ENCODE data around the gene DICER1.

DICER1 gene

DNA sequence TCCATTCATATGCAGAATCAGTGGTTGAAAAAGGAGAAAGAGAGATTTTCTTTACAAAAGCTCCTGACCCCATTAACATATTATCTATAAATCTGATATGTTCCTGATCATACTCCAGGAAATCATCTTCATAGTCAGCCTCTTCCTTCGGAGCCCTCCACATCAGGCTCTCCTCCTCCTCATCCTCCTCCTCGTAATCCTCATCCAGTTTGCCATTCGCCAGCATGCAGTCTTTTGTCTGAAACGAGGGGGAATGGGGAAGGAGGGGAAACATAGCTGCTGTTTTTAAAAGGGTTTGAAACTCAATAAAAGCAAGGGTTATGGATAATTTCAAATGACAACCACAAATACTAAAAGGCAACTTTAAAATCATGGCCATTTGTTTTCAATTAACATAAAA is 60.9 kb downstream of the DICER1 start:
- no peak for DNase-seq (ENCODE audit: extremely low read depth, low read depth)
- TF ChIP-seq, protein P1, sequence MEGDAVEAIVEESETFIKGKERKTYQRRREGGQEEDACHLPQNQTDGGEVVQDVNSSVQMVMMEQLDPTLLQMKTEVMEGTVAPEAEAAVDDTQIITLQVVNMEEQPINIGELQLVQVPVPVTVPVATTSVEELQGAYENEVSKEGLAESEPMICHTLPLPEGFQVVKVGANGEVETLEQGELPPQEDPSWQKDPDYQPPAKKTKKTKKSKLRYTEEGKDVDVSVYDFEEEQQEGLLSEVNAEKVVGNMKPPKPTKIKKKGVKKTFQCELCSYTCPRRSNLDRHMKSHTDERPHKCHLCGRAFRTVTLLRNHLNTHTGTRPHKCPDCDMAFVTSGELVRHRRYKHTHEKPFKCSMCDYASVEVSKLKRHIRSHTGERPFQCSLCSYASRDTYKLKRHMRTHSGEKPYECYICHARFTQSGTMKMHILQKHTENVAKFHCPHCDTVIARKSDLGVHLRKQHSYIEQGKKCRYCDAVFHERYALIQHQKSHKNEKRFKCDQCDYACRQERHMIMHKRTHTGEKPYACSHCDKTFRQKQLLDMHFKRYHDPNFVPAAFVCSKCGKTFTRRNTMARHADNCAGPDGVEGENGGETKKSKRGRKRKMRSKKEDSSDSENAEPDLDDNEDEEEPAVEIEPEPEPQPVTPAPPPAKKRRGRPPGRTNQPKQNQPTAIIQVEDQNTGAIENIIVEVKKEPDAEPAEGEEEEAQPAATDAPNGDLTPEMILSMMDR (IDR thresholded peaks at IDR 0.05; ENCODE audit: low read depth, low read length), result no peak

DNA sequence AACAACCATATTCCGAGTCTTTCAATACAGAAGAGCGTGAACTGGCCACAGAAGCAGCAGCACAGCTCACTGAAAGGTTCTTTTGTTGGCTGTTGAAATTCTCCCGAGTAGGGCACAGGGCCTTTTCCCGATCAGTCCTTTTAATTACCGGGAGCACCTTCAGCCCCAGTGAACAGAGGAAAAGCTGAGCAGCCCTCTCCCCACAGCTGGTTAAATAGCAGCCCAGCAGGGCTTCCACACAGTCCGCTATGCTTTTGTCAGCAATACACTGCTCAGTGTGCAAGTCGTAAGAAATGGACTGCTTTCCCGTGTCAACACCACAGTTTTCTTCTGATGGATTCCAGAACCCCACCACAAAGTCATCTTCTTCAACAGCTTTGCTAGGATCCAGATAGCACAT is 61.3 kb downstream of the DICER1 start:
- DNase-seq (ENCODE audit: extremely low read depth, low read depth), result no peak
- TF ChIP-seq, protein P1 (IDR thresholded peaks at IDR 0.05; ENCODE audit: low read depth, low read length), result no peak

- DNase-seq (ENCODE audit: extremely low read depth, low read depth), result no peak
- TF ChIP-seq, protein P1 (IDR thresholded peaks at IDR 0.05; ENCODE audit: low read depth, low read length), result no peak
Measured at GRCh38 chr14:95092723-95093122, 64.6 kb downstream of the DICER1 start.

DNA sequence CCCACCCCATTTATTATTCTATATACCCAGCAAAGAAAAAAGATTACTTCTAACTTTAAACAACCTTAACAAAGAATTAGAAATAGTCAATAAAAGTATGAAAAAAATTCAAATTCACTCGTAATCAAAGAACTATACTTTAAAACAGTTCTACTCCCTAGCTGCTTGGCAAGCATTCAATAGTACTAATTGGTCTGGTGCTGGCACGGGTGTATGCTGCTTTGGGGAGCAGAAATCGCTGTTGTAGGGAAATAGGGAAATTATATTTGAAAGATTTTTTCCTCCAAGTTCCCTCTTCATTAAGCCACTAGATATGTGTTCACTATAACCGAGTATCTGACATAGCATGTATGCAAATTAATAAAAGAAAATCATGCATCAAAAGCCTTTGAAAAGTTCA is 65.7 kb downstream of the DICER1 start:
- TF ChIP-seq, protein P1 (IDR thresholded peaks at IDR 0.05; ENCODE audit: low read depth, low read length), result no peak
- DNase-seq (ENCODE audit: extremely low read depth, low read depth), result no peak

DNA sequence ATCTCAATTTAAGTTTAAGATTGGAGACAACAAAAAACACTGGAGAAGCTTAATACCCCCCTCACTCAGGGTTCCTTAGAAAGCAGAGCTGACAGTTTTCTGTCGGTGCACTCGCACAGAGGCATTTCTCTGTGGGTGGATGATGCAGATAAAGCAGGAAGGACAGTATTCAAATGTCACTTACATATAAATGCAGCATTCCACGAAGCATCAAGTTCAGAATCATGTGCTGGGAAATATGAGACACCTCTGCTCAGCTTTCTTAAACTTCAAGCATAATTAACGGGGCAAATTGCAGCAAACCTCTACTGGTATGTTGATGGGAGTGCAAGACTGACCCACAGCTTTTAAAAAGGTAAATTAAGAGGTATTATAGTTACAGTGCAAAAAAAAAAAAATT is 68.7 kb downstream of the DICER1 start:
- DNase-seq (ENCODE audit: extremely low read depth, low read depth), result no peak
- TF ChIP-seq, protein P1 (IDR thresholded peaks at IDR 0.05; ENCODE audit: low read depth, low read length), result no peak

GRCh38 chr14:95087619-95088018 is 69.7 kb downstream of the DICER1 start:
- no peak for DNase-seq (ENCODE audit: extremely low read depth, low read depth)
- TF ChIP-seq, protein P1 (IDR thresholded peaks at IDR 0.05; ENCODE audit: low read depth, low read length), result no peak

- DNase-seq (ENCODE audit: extremely low read depth, low read depth), result no peak
- TF ChIP-seq, protein P1 (IDR thresholded peaks at IDR 0.05; ENCODE audit: low read depth, low read length), result no peak
Measured at GRCh38 chr14:95085321-95085720, 72.0 kb downstream of the DICER1 start.

Data from AG09319 (cell line).